ENCODE results near the gene RRP15.
A peak's percentile ranks its signal among the peaks of the same experiment; 100 is the strongest.

RRP15 gene

GRCh38 chr1:218342091-218342490, 57.0 kb downstream of the RRP15 start:
- no peak for TF ChIP-seq CTCF (conservative IDR thresholded peaks at IDR 0.05; ENCODE audit: low read depth, low read length)
- no peaks in the 10 kb centered on the region for H3K36me3 ChIP-seq (ENCODE audit: insufficient read depth)
- no peak overlapping the region for H2AFZ ChIP-seq (ENCODE audit: low read depth)
- no peaks in the 10 kb centered on the region for H4K20me1 ChIP-seq (ENCODE audit: insufficient read depth)
- H3K4me3 ChIP-seq (IDR thresholded peaks at IDR 0.05; ENCODE audit: insufficient read depth, low read depth, low read length) = no peak overlapping the region
- H3K79me2 ChIP-seq (ENCODE audit: insufficient read depth, low read depth) = no peaks in the 10 kb centered on the region
- H3K4me2 ChIP-seq = no peak overlapping the region
- H3K27me3 ChIP-seq (ENCODE audit: insufficient read depth, low read depth) = no peaks in the 10 kb centered on the region
- H3K9ac ChIP-seq = no peak overlapping the region
- H3K4me1 ChIP-seq (ENCODE audit: low read depth, poor library complexity, severe bottlenecking) = peaks cover 26% of the 10 kb centered on the region
- H3K27ac ChIP-seq = no peak overlapping the region

DNA sequence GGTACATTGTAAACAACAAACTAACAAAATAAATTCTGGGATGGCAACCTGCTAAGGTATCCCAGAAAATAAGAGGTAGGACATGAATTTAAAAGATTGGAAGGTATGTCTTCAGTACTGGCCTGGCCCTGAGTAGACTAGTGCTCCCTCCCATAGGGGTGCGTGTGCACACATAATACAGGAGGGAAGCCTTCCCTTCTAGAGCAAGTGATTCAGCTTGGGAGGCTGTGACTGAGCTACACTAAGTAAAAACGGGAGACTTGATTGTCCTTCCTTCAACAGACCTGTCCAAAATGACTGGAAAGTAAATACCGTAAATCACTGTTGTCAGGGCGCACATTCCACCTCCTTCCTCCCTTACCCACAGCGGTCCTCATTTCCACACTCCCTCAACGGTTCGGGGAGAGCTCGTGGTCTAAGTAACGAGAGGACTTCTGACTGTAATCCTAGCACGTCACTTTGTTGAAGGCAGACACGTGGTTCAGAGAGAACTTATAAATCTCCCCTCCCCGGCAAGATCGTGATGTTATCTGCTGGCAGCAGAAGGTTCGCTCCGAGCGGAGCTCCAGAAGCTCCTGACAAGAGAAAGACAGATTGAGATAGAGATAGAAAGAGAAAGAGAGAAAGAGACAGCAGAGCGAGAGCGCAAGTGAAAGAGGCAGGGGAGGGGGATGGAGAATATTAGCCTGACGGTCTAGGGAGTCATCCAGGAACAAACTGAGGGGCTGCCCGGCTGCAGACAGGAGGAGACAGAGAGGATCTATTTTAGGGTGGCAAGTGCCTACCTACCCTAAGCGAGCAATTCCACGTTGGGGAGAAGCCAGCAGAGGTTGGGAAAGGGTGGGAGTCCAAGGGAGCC, 60.0 kb downstream of the RRP15 start, which contains the start of gene TGFB2:
Gene TGFB2 (plus strand): TSS at position 523 of the 859 bp plus-strand sequence. CDS start 1,366 bp downstream, outside the sequence.
- Histone ChIP-seq H4K20me1 (ENCODE audit: insufficient read depth) (no peaks in the 10 kb centered on the region), H3K27me3 (ENCODE audit: insufficient read depth, low read depth) (no peaks in the 10 kb centered on the region), H3K4me2 (peak within 1 kb of the TSS; percentile 59), H3K9ac (peak within 1 kb of the TSS; percentile 81), H2AFZ (ENCODE audit: low read depth) (peak within 1 kb of the TSS; percentile 93), H3K4me1 (ENCODE audit: low read depth, poor library complexity, severe bottlenecking) (peaks cover 18% of the 10 kb centered on the region), H3K27ac (peak within 1 kb of the TSS; percentile 68), H3K36me3 (ENCODE audit: insufficient read depth) (no peaks in the 10 kb centered on the region), H3K79me2 (ENCODE audit: insufficient read depth, low read depth) (no peaks in the 10 kb centered on the region), H3K4me3 (IDR thresholded peaks at IDR 0.05; ENCODE audit: insufficient read depth, low read depth, low read length) (peak within 1 kb of the TSS; percentile 96)
- TF ChIP-seq CTCF (conservative IDR thresholded peaks at IDR 0.05; ENCODE audit: low read depth, low read length) = 0 out of 2 replicates have a peak, but pooled peaks have one; percentile 16

DNA sequence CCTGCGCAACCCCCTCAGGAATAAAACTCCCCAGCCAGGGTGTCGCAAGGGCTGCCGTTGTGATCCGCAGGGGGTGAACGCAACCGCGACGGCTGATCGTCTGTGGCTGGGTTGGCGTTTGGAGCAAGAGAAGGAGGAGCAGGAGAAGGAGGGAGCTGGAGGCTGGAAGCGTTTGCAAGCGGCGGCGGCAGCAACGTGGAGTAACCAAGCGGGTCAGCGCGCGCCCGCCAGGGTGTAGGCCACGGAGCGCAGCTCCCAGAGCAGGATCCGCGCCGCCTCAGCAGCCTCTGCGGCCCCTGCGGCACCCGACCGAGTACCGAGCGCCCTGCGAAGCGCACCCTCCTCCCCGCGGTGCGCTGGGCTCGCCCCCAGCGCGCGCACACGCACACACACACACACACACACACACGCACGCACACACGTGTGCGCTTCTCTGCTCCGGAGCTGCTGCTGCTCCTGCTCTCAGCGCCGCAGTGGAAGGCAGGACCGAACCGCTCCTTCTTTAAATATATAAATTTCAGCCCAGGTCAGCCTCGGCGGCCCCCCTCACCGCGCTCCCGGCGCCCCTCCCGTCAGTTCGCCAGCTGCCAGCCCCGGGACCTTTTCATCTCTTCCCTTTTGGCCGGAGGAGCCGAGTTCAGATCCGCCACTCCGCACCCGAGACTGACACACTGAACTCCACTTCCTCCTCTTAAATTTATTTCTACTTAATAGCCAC, 60.7 kb downstream of the RRP15 start:
- no peaks in the 10 kb centered on the region for H3K36me3 ChIP-seq (ENCODE audit: insufficient read depth)
- H3K27me3 ChIP-seq (ENCODE audit: insufficient read depth, low read depth) = no peaks in the 10 kb centered on the region
- H3K79me2 ChIP-seq (ENCODE audit: insufficient read depth, low read depth) = no peaks in the 10 kb centered on the region
- TF ChIP-seq CTCF (conservative IDR thresholded peaks at IDR 0.05; ENCODE audit: low read depth, low read length) = 0 out of 2 replicates have a peak, but pooled peaks have one; percentile 3
- H3K27ac ChIP-seq = peak overlapping the region; percentile 68
- H3K9ac ChIP-seq = peak overlapping the region; percentile 81
- H2AFZ ChIP-seq (ENCODE audit: low read depth) = peak overlapping the region; percentile 93
- H3K4me1 ChIP-seq (ENCODE audit: low read depth, poor library complexity, severe bottlenecking) = peaks cover 16% of the 10 kb centered on the region
- H3K4me3 ChIP-seq (IDR thresholded peaks at IDR 0.05; ENCODE audit: insufficient read depth, low read depth, low read length) = peak overlapping the region; percentile 96
- H3K4me2 ChIP-seq = peak overlapping the region; percentile 59
- H4K20me1 ChIP-seq (ENCODE audit: insufficient read depth) = no peaks in the 10 kb centered on the region

DNA sequence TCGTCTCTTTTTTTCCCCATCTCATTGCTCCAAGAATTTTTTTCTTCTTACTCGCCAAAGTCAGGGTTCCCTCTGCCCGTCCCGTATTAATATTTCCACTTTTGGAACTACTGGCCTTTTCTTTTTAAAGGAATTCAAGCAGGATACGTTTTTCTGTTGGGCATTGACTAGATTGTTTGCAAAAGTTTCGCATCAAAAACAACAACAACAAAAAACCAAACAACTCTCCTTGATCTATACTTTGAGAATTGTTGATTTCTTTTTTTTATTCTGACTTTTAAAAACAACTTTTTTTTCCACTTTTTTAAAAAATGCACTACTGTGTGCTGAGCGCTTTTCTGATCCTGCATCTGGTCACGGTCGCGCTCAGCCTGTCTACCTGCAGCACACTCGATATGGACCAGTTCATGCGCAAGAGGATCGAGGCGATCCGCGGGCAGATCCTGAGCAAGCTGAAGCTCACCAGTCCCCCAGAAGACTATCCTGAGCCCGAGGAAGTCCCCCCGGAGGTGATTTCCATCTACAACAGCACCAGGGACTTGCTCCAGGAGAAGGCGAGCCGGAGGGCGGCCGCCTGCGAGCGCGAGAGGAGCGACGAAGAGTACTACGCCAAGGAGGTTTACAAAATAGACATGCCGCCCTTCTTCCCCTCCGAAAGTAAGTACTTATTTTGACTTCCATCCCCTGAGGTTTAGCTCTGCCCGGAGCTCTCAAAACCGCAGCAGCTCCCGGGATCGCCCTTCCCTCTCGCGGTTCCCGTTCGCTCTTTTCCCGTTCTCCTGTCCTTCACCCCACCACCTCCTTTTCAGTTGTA, 61.5 kb downstream of the RRP15 start:
- peak overlapping the region; percentile 59 for H3K4me2 ChIP-seq

More for the DNA sequence above, 61.5 kb downstream of the RRP15 start:
- H3K9ac ChIP-seq = peak overlapping the region; percentile 81
- H3K4me1 ChIP-seq (ENCODE audit: low read depth, poor library complexity, severe bottlenecking) = peaks cover 16% of the 10 kb centered on the region
- no peaks in the 10 kb centered on the region for H3K79me2 ChIP-seq (ENCODE audit: insufficient read depth, low read depth)
- H2AFZ ChIP-seq (ENCODE audit: low read depth) = peak overlapping the region; percentile 93
- no peaks in the 10 kb centered on the region for H3K36me3 ChIP-seq (ENCODE audit: insufficient read depth)
- H3K27me3 ChIP-seq (ENCODE audit: insufficient read depth, low read depth) = no peaks in the 10 kb centered on the region
- H4K20me1 ChIP-seq (ENCODE audit: insufficient read depth) = no peaks in the 10 kb centered on the region
- TF ChIP-seq CTCF (conservative IDR thresholded peaks at IDR 0.05; ENCODE audit: low read depth, low read length) = no peak
- peak overlapping the region; percentile 68; the same call in 1 of the 2 replicates for H3K27ac ChIP-seq
- peak overlapping the region; percentile 8 for H3K4me3 ChIP-seq (IDR thresholded peaks at IDR 0.05; ENCODE audit: insufficient read depth, low read depth, low read length)
